Fibroblast of lung (primary cell): ENCODE measurements around the gene TMEM255B. TPM values are rescaled to one million over a fixed set of nuclear protein-coding genes. Genes with fewer than 3 reads are reported as not detected.
"Not testable (repeated sequence)": the region's sequence is repeated elsewhere in the genome, so short reads cannot be mapped to it uniquely, and the experiment has no call there.

Source experiments
- DNase-seq, 2 donors: peaks; one replicate each; pipeline versions ENCODE4 v3.0.0 to v3.0.0-alpha.2; 2010; ENCODE audit warnings: low read depth in 2 of 2
- H2AFZ ChIP-seq: 2 replicates; pipeline ENCODE4 v1.5.1; 2012; ENCODE audit warnings: low read length, control low read depth, inconsistent platforms
- H3K27ac ChIP-seq: 2 replicates; pipeline ENCODE4 v1.5.1; 2011; ENCODE audit warnings: low read length, control low read depth; ENCODE audit not compliant: insufficient read depth
- H3K27me3 ChIP-seq: 2 replicates; pipeline ENCODE4 v1.5.1; 2011; ENCODE audit warnings: mild to moderate bottlenecking, low read length; ENCODE audit not compliant: control insufficient read depth, insufficient read depth
- H3K36me3 ChIP-seq: 2 replicates; pipeline ENCODE4 v1.5.1; 2011; ENCODE audit warnings: low read length; ENCODE audit not compliant: control insufficient read depth, insufficient read depth
- H3K4me1 ChIP-seq: 2 replicates; pipeline ENCODE4 v1.5.1; 2011; ENCODE audit warnings: low read length; ENCODE audit not compliant: control insufficient read depth, insufficient read depth; ENCODE audit errors: extremely low read depth
- H3K4me2 ChIP-seq: 2 replicates; pipeline ENCODE4 v1.5.1; 2011; ENCODE audit warnings: low read length, control low read depth; ENCODE audit not compliant: insufficient read depth; ENCODE audit errors: extremely low read depth
- H3K4me3 ChIP-seq, 4 experiments: fragments of 200-600 bp in 1 of 4; sonication (generic) in 1 of 4; replicated peaks in 1 of 4; 2 replicates each; pipeline ENCODE4 v1.5.1; 2011 to 2016; ENCODE audit warnings: low read length in 4 of 4, low read depth in 3 of 4, mild to moderate bottlenecking in 3 of 4, control low read depth in 2 of 4, inconsistent platforms in 1 of 4, mixed read lengths in 1 of 4; ENCODE audit not compliant: insufficient read depth in 1 of 4; ENCODE audit errors: control extremely low read depth in 1 of 4
- H3K79me2 ChIP-seq: 2 replicates; pipeline ENCODE4 v1.5.1; 2012; ENCODE audit warnings: mild to moderate bottlenecking, low read length, inconsistent platforms; ENCODE audit not compliant: control insufficient read depth, insufficient read depth
- H3K9ac ChIP-seq: 2 replicates; pipeline ENCODE4 v1.5.1; 2011; ENCODE audit warnings: mild to moderate bottlenecking, low read length, control low read depth; ENCODE audit not compliant: insufficient read depth
- H3K9me3 ChIP-seq: 2 replicates; pipeline ENCODE4 v1.5.1; 2012; ENCODE audit warnings: low read depth, low read length; ENCODE audit not compliant: control insufficient read depth, insufficient read depth
- H4K20me1 ChIP-seq: 2 replicates; pipeline ENCODE4 v1.5.1; 2011; ENCODE audit warnings: low read length; ENCODE audit not compliant: control insufficient read depth, insufficient read depth; ENCODE audit errors: extremely low read depth
- CTCF ChIP-seq, 2 donors: IDR thresholded peaks in 1 of 2; conservative IDR thresholded peaks in 1 of 2; 1 replicate in 1 of 2; 2 replicates in 1 of 2; pipeline ENCODE4 v1.5.1; 2011 to 2012; ENCODE audit warnings: low read length in 2 of 2, control low read depth in 1 of 2, inconsistent platforms in 1 of 2, low read depth in 1 of 2, mild to moderate bottlenecking in 1 of 2
- EZH2 ChIP-seq: IDR thresholded peaks from 2 replicates; pipeline ENCODE4 v1.5.1; 2012; ENCODE audit warnings: low read length, control low read depth, mild to moderate bottlenecking; ENCODE audit errors: missing control alignments
- polyA plus RNA-seq, 2 donors: library from polyadenylated mRNA; depleted of rRNA in 1 of 2; stranded (reverse) in 1 of 2; unstranded in 1 of 2; fragments of >200 nt; gene quantifications; 2 replicates each; pipeline ENCODE4 v1.2.1, GENCODE V29; 2011 to 2012; ENCODE audit warnings: missing spikeins in 1 of 2
- total RNA-seq: library from RNA; depleted of rRNA; stranded (reverse); fragments of >200 nt; gene quantifications from 2 replicates; pipeline ENCODE4 v1.2.1, GENCODE V29; 2014

Gene TMEM255B
- total and polyA plus RNA-seq, 2 donors (not counting 1 experiment from before 2014, with no cell fraction given), result 2.4 to 10.4 TPM

- Histone ChIP-seq H4K20me1 (no peaks in the 10 kb centered on the region), H3K9me3 (no peaks in the 10 kb centered on the region), H3K4me2 (no peak overlapping the region), H3K27ac (no peak overlapping the region), H3K79me2 (no peaks in the 10 kb centered on the region), H2AFZ (no peak overlapping the region), H3K27me3 (no peaks in the 10 kb centered on the region), H3K4me3 (no peak overlapping the region), H3K9ac (no peak overlapping the region), H3K36me3 (no peaks in the 10 kb centered on the region), H3K4me1 (no peaks in the 10 kb centered on the region)
- DNase-seq, result no peak
- TF ChIP-seq CTCF (conservative IDR thresholded peaks at IDR 0.05 in 1 of 2, IDR thresholded peaks at IDR 0.05 in 1 of 2; ENCODE audit: low read depth in 1 of 2, low read length in 2 of 2) (no peak), EZH2 (no peak)
These were observed 35.7 kb downstream of the TMEM255B start for GRCh38 chr13:113794764-113795173.

GRCh38 chr13:113795362-113795761, 36.3 kb downstream of the TMEM255B start:
- H3K4me1 ChIP-seq, H3K9ac ChIP-seq, DNase-seq, H4K20me1 ChIP-seq, H3K36me3 ChIP-seq, H3K4me2 ChIP-seq, H3K27ac ChIP-seq, H3K9me3 ChIP-seq, H3K27me3 ChIP-seq, H3K79me2 ChIP-seq, H3K4me3 ChIP-seq, H2AFZ ChIP-seq: not testable (repeated sequence)

GRCh38 chr13:113796211-113796963, 37.4 kb downstream of the TMEM255B start:
- Histone ChIP-seq H3K79me2 (no peaks in the 10 kb centered on the region), H3K4me1 (no peaks in the 10 kb centered on the region), H3K4me3 (no peak overlapping the region), H3K27me3 (no peaks in the 10 kb centered on the region), H4K20me1 (no peaks in the 10 kb centered on the region), H3K9ac (no peak overlapping the region), H3K4me2 (no peak overlapping the region), H2AFZ (no peak overlapping the region), H3K27ac (no peak overlapping the region), H3K36me3 (no peaks in the 10 kb centered on the region), H3K9me3 (no peaks in the 10 kb centered on the region)
- TF ChIP-seq CTCF (conservative IDR thresholded peaks at IDR 0.05 in 1 of 2, IDR thresholded peaks at IDR 0.05 in 1 of 2; ENCODE audit: low read depth in 1 of 2, low read length in 2 of 2) (no peak), EZH2 (no peak)
- no peak for DNase-seq
